Limb (tissue), 2 donors: ENCODE measurements around the gene H3-3A.
A peak's percentile ranks its signal among the peaks of the same experiment; 100 is the strongest.

Experiments
- DNase-seq, 2 donors: peaks; one replicate each; pipeline ENCODE4 v3.0.0-alpha.2; 2016; ENCODE audit errors: extremely low spot score in 2 of 2

The H3-3A gene

GRCh38 chr1:226054519-226055327 lies 7.8 kb upstream of the H3-3A start:
- no peak for DNase-seq

- DNase-seq: no peak
These were observed 2.8 kb upstream of the H3-3A start for GRCh38 chr1:226059709-226060108.

GRCh38 chr1:226060427-226060826 lies 2.1 kb upstream of the H3-3A start:
- no peak for DNase-seq

- DNase-seq: peak in 1 of 2 donors; percentile 16
These were observed 1.3 kb upstream of the H3-3A start for GRCh38 chr1:226061068-226061840.

- DNase-seq: peak in 1 of 2 donors; percentile 77
These were observed 517 bp upstream of the H3-3A start for GRCh38 chr1:226061841-226062557.

- DNase-seq: peak; percentile 63 to 75
These were observed 884 bp downstream of the H3-3A start for GRCh38 chr1:226063224-226063976.

- peak in 1 of 2 donors; percentile 10 for DNase-seq
These were observed 1.7 kb downstream of the H3-3A start for GRCh38 chr1:226063977-226064815.

- peak in 1 of 2 donors; percentile 77 for DNase-seq
These were observed 2.3 kb downstream of the H3-3A start for GRCh38 chr1:226064816-226065248.

- DNase-seq: no peak
These were observed 4.0 kb downstream of the H3-3A start for GRCh38 chr1:226066415-226067078.

- no peak for DNase-seq
These were observed 7.4 kb downstream of the H3-3A start for GRCh38 chr1:226069811-226070489.

GRCh38 chr1:226072347-226072746 lies 9.8 kb downstream of the H3-3A start:
- DNase-seq: no peak

GRCh38 chr1:226073184-226073950 lies 10.9 kb downstream of the H3-3A start:
- no peak for DNase-seq

GRCh38 chr1:226074046-226074445 lies 11.5 kb downstream of the H3-3A start:
- DNase-seq: no peak

GRCh38 chr1:226076378-226076777 lies 13.9 kb downstream of the H3-3A start:
- no peak for DNase-seq

GRCh38 chr1:226078374-226078773 lies 15.9 kb downstream of the H3-3A start:
- DNase-seq: no peak

- no peak for DNase-seq
These were observed 20.0 kb downstream of the H3-3A start for GRCh38 chr1:226082587-226082917.

GRCh38 chr1:226082959-226083301 lies 20.4 kb downstream of the H3-3A start:
- no peak for DNase-seq

- DNase-seq: peak; percentile 61 to 94
These were observed 21.0 kb downstream of the H3-3A start for GRCh38 chr1:226083302-226084101.
